ENCODE data around the gene CREB5.
A peak's percentile ranks its signal among the peaks of the same experiment; 100 is the strongest.

The CREB5 gene

GRCh38 chr7:28466341-28466740, 54.0 kb downstream of the CREB5 start:
- DNase-seq, result no peak
- in situ Hi-C loops (cut with HindIII; ENCODE audit: low pct_ligation_motif_present, low pct_unique_long_range_greater_than_20kb, low sequenced_read_pairs), result no loop called here

- in situ Hi-C loops (cut with HindIII; ENCODE audit: low pct_ligation_motif_present, low pct_unique_long_range_greater_than_20kb, low sequenced_read_pairs), result no loop called here
- DNase-seq, result no peak
These were observed 54.6 kb downstream of the CREB5 start for GRCh38 chr7:28466885-28467284.

GRCh38 chr7:28469562-28469961, 57.2 kb downstream of the CREB5 start:
- no peak for DNase-seq
- in situ Hi-C loops (cut with HindIII; ENCODE audit: low pct_ligation_motif_present, low pct_unique_long_range_greater_than_20kb, low sequenced_read_pairs), result no loop called here

- in situ Hi-C loops (cut with HindIII; ENCODE audit: low pct_ligation_motif_present, low pct_unique_long_range_greater_than_20kb, low sequenced_read_pairs), result no loop called here
- no peak for DNase-seq
These were observed 58.0 kb downstream of the CREB5 start for GRCh38 chr7:28470344-28470743.

- in situ Hi-C loops (cut with HindIII; ENCODE audit: low pct_ligation_motif_present, low pct_unique_long_range_greater_than_20kb, low sequenced_read_pairs), result no loop called here
- DNase-seq, result no peak
These were observed 60.0 kb downstream of the CREB5 start for GRCh38 chr7:28472332-28472731.

GRCh38 chr7:28473571-28474281, 61.4 kb downstream of the CREB5 start:
- in situ Hi-C loops (cut with HindIII; ENCODE audit: low pct_ligation_motif_present, low pct_unique_long_range_greater_than_20kb, low sequenced_read_pairs), result no loop called here
- DNase-seq, result no peak

- no peak for DNase-seq
- in situ Hi-C loops (cut with HindIII; ENCODE audit: low pct_ligation_motif_present, low pct_unique_long_range_greater_than_20kb, low sequenced_read_pairs), result no loop called here
These were observed 61.9 kb downstream of the CREB5 start for GRCh38 chr7:28474282-28474638.

- in situ Hi-C loops (cut with HindIII; ENCODE audit: low pct_ligation_motif_present, low pct_unique_long_range_greater_than_20kb, low sequenced_read_pairs), result no loop called here
- no peak for DNase-seq
These were observed 62.3 kb downstream of the CREB5 start for GRCh38 chr7:28474640-28475039.

- in situ Hi-C loops (cut with HindIII; ENCODE audit: low pct_ligation_motif_present, low pct_unique_long_range_greater_than_20kb, low sequenced_read_pairs), result no loop called here
- DNase-seq, result no peak
These were observed 64.7 kb downstream of the CREB5 start for GRCh38 chr7:28477041-28477442.

GRCh38 chr7:28478656-28479055, 66.3 kb downstream of the CREB5 start:
- no peak for DNase-seq
- in situ Hi-C loops (cut with HindIII; ENCODE audit: low pct_ligation_motif_present, low pct_unique_long_range_greater_than_20kb, low sequenced_read_pairs), result no loop called here

- in situ Hi-C loops (cut with HindIII; ENCODE audit: low pct_ligation_motif_present, low pct_unique_long_range_greater_than_20kb, low sequenced_read_pairs), result no loop called here
These were observed 67.2 kb downstream of the CREB5 start for GRCh38 chr7:28479507-28479947.

GRCh38 chr7:28480595-28480994, 68.3 kb downstream of the CREB5 start:
- no peak for DNase-seq
- in situ Hi-C loops (cut with HindIII; ENCODE audit: low pct_ligation_motif_present, low pct_unique_long_range_greater_than_20kb, low sequenced_read_pairs), result no loop called here

More at GRCh38 chr7:28479507-28479947, 67.2 kb downstream of the CREB5 start:
- no peak for DNase-seq

- no peak for DNase-seq
- in situ Hi-C loops (cut with HindIII; ENCODE audit: low pct_ligation_motif_present, low pct_unique_long_range_greater_than_20kb, low sequenced_read_pairs), result no loop called here
These were observed 69.0 kb downstream of the CREB5 start for GRCh38 chr7:28481091-28481926.

GRCh38 chr7:28483112-28483511, 70.8 kb downstream of the CREB5 start:
- no peak for DNase-seq
- in situ Hi-C loops (cut with HindIII; ENCODE audit: low pct_ligation_motif_present, low pct_unique_long_range_greater_than_20kb, low sequenced_read_pairs), result no loop called here

GRCh38 chr7:28483908-28484605, 71.7 kb downstream of the CREB5 start:
- DNase-seq, result peak; percentile 15
- in situ Hi-C loops (cut with HindIII; ENCODE audit: low pct_ligation_motif_present, low pct_unique_long_range_greater_than_20kb, low sequenced_read_pairs), result no loop called here

GRCh38 chr7:28484606-28484935, 72.3 kb downstream of the CREB5 start:
- in situ Hi-C loops (cut with HindIII; ENCODE audit: low pct_ligation_motif_present, low pct_unique_long_range_greater_than_20kb, low sequenced_read_pairs), result no loop called here
- no peak for DNase-seq

- in situ Hi-C loops (cut with HindIII; ENCODE audit: low pct_ligation_motif_present, low pct_unique_long_range_greater_than_20kb, low sequenced_read_pairs), result no loop called here
- DNase-seq, result no peak
These were observed 75.2 kb downstream of the CREB5 start for GRCh38 chr7:28487487-28487886.

GRCh38 chr7:28488061-28488791, 75.9 kb downstream of the CREB5 start:
- in situ Hi-C loops (cut with HindIII; ENCODE audit: low pct_ligation_motif_present, low pct_unique_long_range_greater_than_20kb, low sequenced_read_pairs), result no loop called here
- no peak for DNase-seq

- in situ Hi-C loops (cut with HindIII; ENCODE audit: low pct_ligation_motif_present, low pct_unique_long_range_greater_than_20kb, low sequenced_read_pairs), result no loop called here
- DNase-seq, result no peak
These were observed 78.5 kb downstream of the CREB5 start for GRCh38 chr7:28490831-28491230.

Measured in ACHN (cell line).